OCI-LY3 (cell line): ENCODE results near the gene IRAG1.

Experiments
- H2AFZ ChIP-seq: fragments of 200-600, 300-600 bp; shearing (Covaris generic); 2 replicates; pipeline ENCODE4 v1.6.0; 2014; ENCODE audit warnings: antibody characterized with exemption, low read depth, low read length
- H3K27ac ChIP-seq: fragments of 200-600, 300-600 bp; sonication (generic); 2 replicates; pipeline ENCODE4 v1.5.1; 2014; ENCODE audit warnings: mild to moderate bottlenecking, low read length, moderate library complexity, mixed read lengths
- H3K27me3 ChIP-seq: fragments of 200-600, 300-600 bp; sonication (generic); 2 replicates; pipeline ENCODE4 v1.6.1; 2014; ENCODE audit warnings: low read depth, low read length, mixed read lengths
- H3K36me3 ChIP-seq: fragments of 200-600, 300-600 bp; sonication (generic); replicated peaks from 2 replicates; pipeline ENCODE3; 2014; ENCODE audit warnings: low read depth, low read length, mixed read lengths
- H3K4me1 ChIP-seq: fragments of 300-600, 200-600 bp; sonication (generic); 2 replicates; pipeline ENCODE4 v1.6.1; 2014; ENCODE audit warnings: low read length, mixed read lengths
- H3K4me2 ChIP-seq: fragments of 200-600, 300-600 bp; sonication (generic); 2 replicates; pipeline ENCODE4 v1.6.1; 2014; ENCODE audit warnings: low read length, mixed read lengths
- H3K4me3 ChIP-seq: fragments of 300-600, 200-600 bp; sonication (generic); 2 replicates; pipeline ENCODE4 v1.5.1; 2014; ENCODE audit warnings: antibody characterized with exemption, mild to moderate bottlenecking, low read length, moderate library complexity
- H3K79me2 ChIP-seq: fragments of 300-600, 200-600 bp; shearing (Covaris generic); 2 replicates; pipeline ENCODE4 v1.6.1; 2014; ENCODE audit warnings: mild to moderate bottlenecking, low read length, mixed read lengths
- H3K9ac ChIP-seq: fragments of 300-600, 200-600 bp; shearing (Covaris generic); 2 replicates; pipeline ENCODE4 v1.6.0; 2014; ENCODE audit warnings: mild to moderate bottlenecking, low read length, moderate library complexity
- H3K9me3 ChIP-seq: fragments of 200-600, 300-600 bp; shearing (Covaris generic); 2 replicates; pipeline ENCODE4 v1.6.1; 2014; ENCODE audit warnings: low read length, mixed read lengths; ENCODE audit not compliant: insufficient read depth
- H4K20me1 ChIP-seq: fragments of 200-600, 300-600 bp; sonication (generic); 2 replicates; pipeline ENCODE4 v1.6.1; 2016; ENCODE audit warnings: low read length, mixed read lengths; ENCODE audit not compliant: insufficient read depth
- EZH2phosphoT487 ChIP-seq: fragments of 200-600 bp; shearing (Covaris generic); IDR thresholded peaks from 2 replicates; pipeline ENCODE4 v1.6.1; 2018; ENCODE audit warnings: antibody characterized with exemption, mixed run types, low read depth
- TF ChIP-seq, protein P1 (sequence below): fragments of 200-600, 300-600 bp; sonication (generic); IDR thresholded peaks from 2 replicates; pipeline ENCODE4 v1.5.1; 2014; ENCODE audit warnings: antibody characterized with exemption, low read length, low read depth

Gene IRAG1

DNA sequence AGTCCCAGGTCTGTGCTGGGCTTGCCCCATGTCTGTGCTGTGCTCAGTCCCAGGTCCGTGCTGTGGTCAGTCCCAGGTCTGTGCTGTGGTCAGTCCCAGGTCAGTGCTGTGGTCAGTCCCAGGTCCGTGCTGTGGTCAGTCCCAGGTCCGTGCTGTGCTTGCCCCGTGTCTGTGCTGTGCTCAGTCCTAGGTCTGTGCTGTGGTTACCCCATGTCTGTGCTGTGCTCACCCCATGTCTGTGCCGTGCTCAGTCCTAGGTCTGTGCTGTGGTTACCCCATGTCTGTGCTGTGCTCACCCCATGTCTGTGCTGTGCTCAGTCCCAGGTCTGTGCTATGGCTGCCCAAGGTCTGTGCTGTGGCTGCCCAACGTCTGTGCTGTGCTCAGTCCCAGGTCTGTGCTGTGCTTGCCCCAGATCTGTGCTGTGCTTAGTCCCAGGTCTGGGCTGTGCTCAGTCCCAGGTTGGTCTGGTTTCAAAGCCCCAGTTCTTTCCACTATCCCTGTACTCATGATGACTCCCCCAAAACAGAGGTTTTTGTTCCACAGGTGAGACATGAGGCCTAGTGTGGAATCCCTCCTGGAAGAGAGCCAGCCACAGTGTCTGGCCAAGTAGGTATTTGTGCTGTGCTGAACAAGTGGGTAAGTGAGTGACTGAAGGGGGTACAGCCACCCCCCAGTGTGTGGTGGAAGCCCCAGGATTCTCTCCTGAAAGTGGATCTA lies 34.8 kb downstream of the IRAG1 start:
- TF ChIP-seq, protein P1, sequence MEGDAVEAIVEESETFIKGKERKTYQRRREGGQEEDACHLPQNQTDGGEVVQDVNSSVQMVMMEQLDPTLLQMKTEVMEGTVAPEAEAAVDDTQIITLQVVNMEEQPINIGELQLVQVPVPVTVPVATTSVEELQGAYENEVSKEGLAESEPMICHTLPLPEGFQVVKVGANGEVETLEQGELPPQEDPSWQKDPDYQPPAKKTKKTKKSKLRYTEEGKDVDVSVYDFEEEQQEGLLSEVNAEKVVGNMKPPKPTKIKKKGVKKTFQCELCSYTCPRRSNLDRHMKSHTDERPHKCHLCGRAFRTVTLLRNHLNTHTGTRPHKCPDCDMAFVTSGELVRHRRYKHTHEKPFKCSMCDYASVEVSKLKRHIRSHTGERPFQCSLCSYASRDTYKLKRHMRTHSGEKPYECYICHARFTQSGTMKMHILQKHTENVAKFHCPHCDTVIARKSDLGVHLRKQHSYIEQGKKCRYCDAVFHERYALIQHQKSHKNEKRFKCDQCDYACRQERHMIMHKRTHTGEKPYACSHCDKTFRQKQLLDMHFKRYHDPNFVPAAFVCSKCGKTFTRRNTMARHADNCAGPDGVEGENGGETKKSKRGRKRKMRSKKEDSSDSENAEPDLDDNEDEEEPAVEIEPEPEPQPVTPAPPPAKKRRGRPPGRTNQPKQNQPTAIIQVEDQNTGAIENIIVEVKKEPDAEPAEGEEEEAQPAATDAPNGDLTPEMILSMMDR = no peak
- no peak for TF ChIP-seq EZH2phosphoT487
- no peaks in the 10 kb centered on the region for H3K36me3 ChIP-seq
- H3K9ac ChIP-seq = no peak overlapping the region
- no peaks in the 10 kb centered on the region for H3K79me2 ChIP-seq
- no peak overlapping the region for H3K27ac ChIP-seq
- peaks cover 16% of the 10 kb centered on the region for H3K4me1 ChIP-seq
- no peaks in the 10 kb centered on the region for H3K9me3 ChIP-seq
- peak overlapping the region; percentile 54; the same call in 1 of the 2 replicates for H2AFZ ChIP-seq
- H3K4me2 ChIP-seq = 0 out of 2 replicates have a peak overlapping the region, but pooled peaks have one; percentile 18
- no peak overlapping the region for H3K4me3 ChIP-seq
- H3K27me3 ChIP-seq = no peaks in the 10 kb centered on the region
- no peaks in the 10 kb centered on the region for H4K20me1 ChIP-seq

DNA sequence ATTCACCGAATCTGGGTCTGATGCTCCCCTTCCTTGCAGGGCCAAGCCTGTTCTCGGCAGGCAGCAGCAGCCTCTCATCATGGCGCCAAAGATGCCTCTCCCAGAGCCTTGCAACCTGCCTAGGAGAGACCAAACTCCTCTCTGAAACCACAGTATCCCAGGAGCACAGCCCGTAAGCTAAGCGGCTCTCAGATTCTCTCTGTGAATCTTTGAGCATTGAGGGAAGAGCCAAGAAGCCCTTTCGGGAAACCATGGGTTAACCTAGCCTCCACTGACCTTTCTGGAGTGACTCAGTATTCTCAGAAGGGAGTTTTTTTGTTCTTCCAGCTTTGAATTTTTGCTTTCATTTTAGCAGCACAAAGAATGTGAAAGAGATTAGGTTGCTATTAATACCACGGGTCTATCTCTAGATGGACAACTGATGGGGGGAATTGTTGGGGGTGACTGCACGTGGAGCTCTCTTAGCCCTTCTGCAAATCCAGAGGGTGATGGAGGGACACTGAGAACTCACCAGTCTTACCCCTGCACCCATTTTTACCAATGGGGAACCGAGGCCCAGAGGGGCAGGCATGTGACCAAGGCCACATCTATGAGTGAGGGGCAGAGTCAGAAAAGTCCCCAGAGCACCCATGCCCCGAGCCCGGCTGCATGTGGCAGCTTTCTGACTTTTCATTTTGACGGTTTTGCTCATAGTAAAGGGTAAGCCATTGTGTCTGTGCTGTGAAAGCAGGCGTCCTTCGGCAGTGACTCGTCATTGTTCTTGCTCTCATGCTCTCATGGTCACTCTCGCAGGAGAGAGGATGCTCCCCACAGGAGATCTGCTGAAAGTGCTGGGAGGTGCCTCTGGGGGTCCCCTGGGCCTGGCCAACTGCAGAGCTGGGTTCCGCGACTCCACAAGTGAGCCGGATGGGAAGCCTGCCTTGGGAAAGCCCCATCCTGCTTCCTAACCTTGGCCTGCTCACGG lies 36.0 kb downstream of the IRAG1 start:
- H3K4me1 ChIP-seq = peaks cover 16% of the 10 kb centered on the region
- TF ChIP-seq EZH2phosphoT487 = no peak
- TF ChIP-seq, protein P1 = no peak
- peak overlapping the region; percentile 54; the same call in 1 of the 2 replicates for H2AFZ ChIP-seq
- H3K27ac ChIP-seq = no peak overlapping the region
- H3K36me3 ChIP-seq = no peaks in the 10 kb centered on the region
- H3K4me2 ChIP-seq = peak overlapping the region; percentile 23; the same call in 1 of the 2 replicates
- H3K9me3 ChIP-seq = no peaks in the 10 kb centered on the region
- no peak overlapping the region for H3K9ac ChIP-seq
- no peaks in the 10 kb centered on the region for H3K27me3 ChIP-seq
- H3K79me2 ChIP-seq = no peaks in the 10 kb centered on the region
- no peak overlapping the region for H3K4me3 ChIP-seq
- H4K20me1 ChIP-seq = no peaks in the 10 kb centered on the region

DNA sequence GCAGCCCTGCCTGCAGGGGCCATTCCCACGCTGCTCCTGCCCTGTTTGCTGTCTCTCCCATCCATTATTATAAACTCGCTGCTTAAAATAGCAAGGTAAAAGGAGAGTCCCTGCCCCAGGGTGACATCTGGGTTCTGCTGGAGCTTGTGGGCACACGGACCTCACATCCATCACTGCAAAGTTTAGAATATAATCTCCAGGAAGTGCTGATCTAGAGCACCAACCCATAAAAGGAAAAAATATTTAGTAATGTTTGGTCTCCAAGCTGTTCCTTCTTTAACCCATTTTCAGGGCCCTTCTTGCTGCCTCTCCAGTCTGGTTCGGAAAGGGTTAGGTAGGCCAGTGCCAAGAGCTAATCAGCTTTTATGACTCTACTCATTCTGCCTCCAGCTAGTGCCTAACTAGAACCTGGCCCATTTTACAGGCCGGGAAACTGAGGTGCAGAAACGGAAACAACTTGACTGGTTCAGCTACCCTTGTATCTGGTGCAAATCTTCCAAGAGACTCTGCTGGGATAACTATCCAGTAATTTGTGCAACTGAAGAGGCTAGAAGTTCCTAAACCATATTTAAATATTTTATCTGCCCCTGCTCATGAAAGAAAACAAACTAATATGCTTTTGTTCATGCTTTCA lies 37.5 kb downstream of the IRAG1 start:
- Histone ChIP-seq H3K79me2 (no peaks in the 10 kb centered on the region), H3K9ac (no peak overlapping the region), H2AFZ (no peak overlapping the region), H3K27me3 (no peaks in the 10 kb centered on the region), H3K4me1 (peaks cover 16% of the 10 kb centered on the region), H4K20me1 (no peaks in the 10 kb centered on the region), H3K4me2 (no peak overlapping the region), H3K36me3 (no peaks in the 10 kb centered on the region), H3K4me3 (no peak overlapping the region), H3K9me3 (no peaks in the 10 kb centered on the region), H3K27ac (no peak overlapping the region)
- TF ChIP-seq EZH2phosphoT487 = no peak

DNA sequence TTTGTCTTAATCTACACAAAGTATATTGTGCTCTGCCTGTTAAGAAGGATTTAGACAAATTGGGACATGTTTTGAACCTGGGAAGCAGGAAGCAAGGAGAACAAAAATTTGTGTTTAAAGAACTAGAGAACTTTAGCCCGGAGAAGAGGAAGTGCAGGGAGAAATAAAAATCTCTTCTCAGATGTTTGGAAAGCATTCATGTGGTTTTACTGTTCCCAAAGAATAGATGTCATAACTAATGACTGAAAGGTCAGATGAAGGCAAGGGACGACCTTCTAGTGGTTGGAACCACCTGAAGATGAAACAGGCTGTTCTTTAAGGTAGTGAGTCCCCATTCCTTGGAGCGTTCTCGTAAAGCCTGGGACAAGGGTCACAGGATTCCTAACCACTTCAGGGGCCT lies 38.3 kb downstream of the IRAG1 start:
- H3K36me3 ChIP-seq = no peaks in the 10 kb centered on the region
- no peaks in the 10 kb centered on the region for H4K20me1 ChIP-seq
- H3K79me2 ChIP-seq = no peaks in the 10 kb centered on the region
- no peak overlapping the region for H2AFZ ChIP-seq
- no peak overlapping the region for H3K4me2 ChIP-seq
- no peak overlapping the region for H3K27ac ChIP-seq
- TF ChIP-seq, protein P1 = no peak
- TF ChIP-seq EZH2phosphoT487 = no peak
- no peak overlapping the region for H3K4me3 ChIP-seq
- H3K4me1 ChIP-seq = peaks cover 16% of the 10 kb centered on the region
- no peaks in the 10 kb centered on the region for H3K27me3 ChIP-seq
- no peaks in the 10 kb centered on the region for H3K9me3 ChIP-seq
- H3K9ac ChIP-seq = no peak overlapping the region
